ENCODE data around the gene PLIN4. TPM values are rescaled to one million over a fixed set of nuclear protein-coding genes. Genes with fewer than 3 reads are reported as not detected.

The PLIN4 gene
- total and polyA plus RNA-seq, 9 of the 15 experiments (the other 6 are each of a cell fraction or from before 2014, with no cell fraction given), result 0.04 to 0.16 (median 0.07) TPM; not detected in 3

DNA sequence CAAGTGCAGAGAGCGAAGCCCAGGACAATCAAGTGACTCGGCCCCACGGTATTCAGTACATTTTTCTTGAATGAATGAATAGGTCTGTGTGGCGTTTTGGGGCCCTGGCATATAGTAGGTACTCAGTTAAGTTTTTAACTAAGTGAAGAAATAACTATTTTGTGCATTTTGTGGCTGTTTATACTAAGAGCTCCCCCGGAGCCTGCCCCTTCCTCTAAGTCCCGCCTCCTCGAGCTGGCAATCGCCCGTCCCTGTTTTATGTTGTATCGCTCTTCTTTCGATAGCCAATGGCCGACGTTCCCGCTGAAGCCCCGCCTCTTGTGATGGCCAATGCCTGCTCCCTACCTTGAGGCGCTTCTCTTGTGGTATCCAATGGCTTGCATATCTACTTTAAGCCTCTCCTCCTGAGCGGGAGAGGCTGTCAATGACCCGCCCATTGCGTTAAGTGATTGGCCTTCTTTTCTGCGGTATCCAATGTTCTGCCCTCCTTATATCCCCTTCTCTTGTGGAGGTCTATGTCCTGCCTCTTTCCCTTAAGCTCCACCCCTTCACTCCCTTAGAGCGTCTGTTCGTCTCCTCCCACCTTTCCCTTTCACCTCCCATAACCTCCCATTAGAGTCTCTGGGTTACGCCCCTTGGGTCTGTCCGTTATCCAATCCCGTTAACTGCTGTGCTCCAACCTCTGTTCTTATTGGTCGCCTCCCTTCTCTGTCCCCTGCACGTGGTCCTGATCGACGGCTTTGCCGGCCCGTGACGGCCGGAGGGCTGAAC lies 46.7 kb downstream of the PLIN4 start (continued):
- TF ChIP-seq, protein P1, sequence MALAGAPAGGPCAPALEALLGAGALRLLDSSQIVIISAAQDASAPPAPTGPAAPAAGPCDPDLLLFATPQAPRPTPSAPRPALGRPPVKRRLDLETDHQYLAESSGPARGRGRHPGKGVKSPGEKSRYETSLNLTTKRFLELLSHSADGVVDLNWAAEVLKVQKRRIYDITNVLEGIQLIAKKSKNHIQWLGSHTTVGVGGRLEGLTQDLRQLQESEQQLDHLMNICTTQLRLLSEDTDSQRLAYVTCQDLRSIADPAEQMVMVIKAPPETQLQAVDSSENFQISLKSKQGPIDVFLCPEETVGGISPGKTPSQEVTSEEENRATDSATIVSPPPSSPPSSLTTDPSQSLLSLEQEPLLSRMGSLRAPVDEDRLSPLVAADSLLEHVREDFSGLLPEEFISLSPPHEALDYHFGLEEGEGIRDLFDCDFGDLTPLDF (CRISPR knock-in tag; IDR thresholded peaks at IDR 0.05), result no peak
- TF ChIP-seq KAT7 (CRISPR knock-in tag; IDR thresholded peaks at IDR 0.05; ENCODE audit: borderline replicate concordance) (no peak), CBFA2T3 (IDR thresholded peaks at IDR 0.05) (no peak), ARNT (IDR thresholded peaks at IDR 0.05) (peak in 1 of 2 experiments; percentile 23; a peak in 1 of 4 replicates), CREB1 (IDR thresholded peaks at IDR 0.05) (no peak; the same call in 1 of the 2 replicates), CREB1 (CRISPR knock-in tag; IDR thresholded peaks at IDR 0.05) (peak; percentile 80), SMARCB1 (IDR thresholded peaks at IDR 0.05; ENCODE audit: insufficient read length, low read depth) (no peak), ZNF717 (CRISPR knock-in tag; IDR thresholded peaks at IDR 0.05) (no peak), SRSF7 (optimal IDR thresholded peaks at IDR 0.05; ENCODE audit: low read depth, low read length) (no peak), HDAC8 (tag; IDR thresholded peaks at IDR 0.05) (no peak)
- TF ChIP-seq, protein P2, sequence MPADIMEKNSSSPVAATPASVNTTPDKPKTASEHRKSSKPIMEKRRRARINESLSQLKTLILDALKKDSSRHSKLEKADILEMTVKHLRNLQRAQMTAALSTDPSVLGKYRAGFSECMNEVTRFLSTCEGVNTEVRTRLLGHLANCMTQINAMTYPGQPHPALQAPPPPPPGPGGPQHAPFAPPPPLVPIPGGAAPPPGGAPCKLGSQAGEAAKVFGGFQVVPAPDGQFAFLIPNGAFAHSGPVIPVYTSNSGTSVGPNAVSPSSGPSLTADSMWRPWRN (IDR thresholded peaks at IDR 0.05; ENCODE audit: low read depth), result no peak
- TF ChIP-seq, protein P3, sequence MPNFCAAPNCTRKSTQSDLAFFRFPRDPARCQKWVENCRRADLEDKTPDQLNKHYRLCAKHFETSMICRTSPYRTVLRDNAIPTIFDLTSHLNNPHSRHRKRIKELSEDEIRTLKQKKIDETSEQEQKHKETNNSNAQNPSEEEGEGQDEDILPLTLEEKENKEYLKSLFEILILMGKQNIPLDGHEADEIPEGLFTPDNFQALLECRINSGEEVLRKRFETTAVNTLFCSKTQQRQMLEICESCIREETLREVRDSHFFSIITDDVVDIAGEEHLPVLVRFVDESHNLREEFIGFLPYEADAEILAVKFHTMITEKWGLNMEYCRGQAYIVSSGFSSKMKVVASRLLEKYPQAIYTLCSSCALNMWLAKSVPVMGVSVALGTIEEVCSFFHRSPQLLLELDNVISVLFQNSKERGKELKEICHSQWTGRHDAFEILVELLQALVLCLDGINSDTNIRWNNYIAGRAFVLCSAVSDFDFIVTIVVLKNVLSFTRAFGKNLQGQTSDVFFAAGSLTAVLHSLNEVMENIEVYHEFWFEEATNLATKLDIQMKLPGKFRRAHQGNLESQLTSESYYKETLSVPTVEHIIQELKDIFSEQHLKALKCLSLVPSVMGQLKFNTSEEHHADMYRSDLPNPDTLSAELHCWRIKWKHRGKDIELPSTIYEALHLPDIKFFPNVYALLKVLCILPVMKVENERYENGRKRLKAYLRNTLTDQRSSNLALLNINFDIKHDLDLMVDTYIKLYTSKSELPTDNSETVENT (CRISPR knock-in tag; IDR thresholded peaks at IDR 0.05), result no peak
- TF ChIP-seq, protein P4, sequence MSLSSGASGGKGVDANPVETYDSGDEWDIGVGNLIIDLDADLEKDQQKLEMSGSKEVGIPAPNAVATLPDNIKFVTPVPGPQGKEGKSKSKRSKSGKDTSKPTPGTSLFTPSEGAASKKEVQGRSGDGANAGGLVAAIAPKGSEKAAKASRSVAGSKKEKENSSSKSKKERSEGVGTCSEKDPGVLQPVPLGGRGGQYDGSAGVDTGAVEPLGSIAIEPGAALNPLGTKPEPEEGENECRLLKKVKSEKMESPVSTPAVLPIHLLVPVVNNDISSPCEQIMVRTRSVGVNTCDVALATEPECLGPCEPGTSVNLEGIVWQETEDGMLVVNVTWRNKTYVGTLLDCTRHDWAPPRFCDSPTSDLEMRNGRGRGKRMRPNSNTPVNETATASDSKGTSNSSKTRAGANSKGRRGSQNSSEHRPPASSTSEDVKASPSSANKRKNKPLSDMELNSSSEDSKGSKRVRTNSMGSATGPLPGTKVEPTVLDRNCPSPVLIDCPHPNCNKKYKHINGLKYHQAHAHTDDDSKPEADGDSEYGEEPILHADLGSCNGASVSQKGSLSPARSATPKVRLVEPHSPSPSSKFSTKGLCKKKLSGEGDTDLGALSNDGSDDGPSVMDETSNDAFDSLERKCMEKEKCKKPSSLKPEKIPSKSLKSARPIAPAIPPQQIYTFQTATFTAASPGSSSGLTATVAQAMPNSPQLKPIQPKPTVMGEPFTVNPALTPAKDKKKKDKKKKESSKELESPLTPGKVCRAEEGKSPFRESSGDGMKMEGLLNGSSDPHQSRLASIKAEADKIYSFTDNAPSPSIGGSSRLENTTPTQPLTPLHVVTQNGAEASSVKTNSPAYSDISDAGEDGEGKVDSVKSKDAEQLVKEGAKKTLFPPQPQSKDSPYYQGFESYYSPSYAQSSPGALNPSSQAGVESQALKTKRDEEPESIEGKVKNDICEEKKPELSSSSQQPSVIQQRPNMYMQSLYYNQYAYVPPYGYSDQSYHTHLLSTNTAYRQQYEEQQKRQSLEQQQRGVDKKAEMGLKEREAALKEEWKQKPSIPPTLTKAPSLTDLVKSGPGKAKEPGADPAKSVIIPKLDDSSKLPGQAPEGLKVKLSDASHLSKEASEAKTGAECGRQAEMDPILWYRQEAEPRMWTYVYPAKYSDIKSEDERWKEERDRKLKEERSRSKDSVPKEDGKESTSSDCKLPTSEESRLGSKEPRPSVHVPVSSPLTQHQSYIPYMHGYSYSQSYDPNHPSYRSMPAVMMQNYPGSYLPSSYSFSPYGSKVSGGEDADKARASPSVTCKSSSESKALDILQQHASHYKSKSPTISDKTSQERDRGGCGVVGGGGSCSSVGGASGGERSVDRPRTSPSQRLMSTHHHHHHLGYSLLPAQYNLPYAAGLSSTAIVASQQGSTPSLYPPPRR (CRISPR knock-in tag; IDR thresholded peaks at IDR 0.05; ENCODE audit: borderline replicate concordance), result no peak
- TF ChIP-seq, protein P5, sequence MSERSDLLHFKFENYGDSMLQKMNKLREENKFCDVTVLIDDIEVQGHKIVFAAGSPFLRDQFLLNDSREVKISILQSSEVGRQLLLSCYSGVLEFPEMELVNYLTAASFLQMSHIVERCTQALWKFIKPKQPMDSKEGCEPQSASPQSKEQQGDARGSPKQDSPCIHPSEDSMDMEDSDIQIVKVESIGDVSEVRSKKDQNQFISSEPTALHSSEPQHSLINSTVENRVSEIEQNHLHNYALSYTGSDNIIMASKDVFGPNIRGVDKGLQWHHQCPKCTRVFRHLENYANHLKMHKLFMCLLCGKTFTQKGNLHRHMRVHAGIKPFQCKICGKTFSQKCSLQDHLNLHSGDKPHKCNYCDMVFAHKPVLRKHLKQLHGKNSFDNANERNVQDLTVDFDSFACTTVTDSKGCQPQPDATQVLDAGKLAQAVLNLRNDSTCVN (CRISPR knock-in tag; IDR thresholded peaks at IDR 0.05), result no peak
- TF ChIP-seq, protein P6, sequence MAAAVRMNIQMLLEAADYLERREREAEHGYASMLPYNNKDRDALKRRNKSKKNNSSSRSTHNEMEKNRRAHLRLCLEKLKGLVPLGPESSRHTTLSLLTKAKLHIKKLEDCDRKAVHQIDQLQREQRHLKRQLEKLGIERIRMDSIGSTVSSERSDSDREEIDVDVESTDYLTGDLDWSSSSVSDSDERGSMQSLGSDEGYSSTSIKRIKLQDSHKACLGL (CRISPR knock-in tag; IDR thresholded peaks at IDR 0.05; ENCODE audit: borderline replicate concordance, poor library complexity, severe bottlenecking), result no peak

All from K562 (cell line).